DMS153 treated with DMSO at 0.1 percent for 48 hours (cell line): ENCODE measurements around the gene SLC16A12.
A peak's percentile ranks its signal among the peaks of the same experiment; 100 is the strongest.

Source experiments
- DNase-seq: peaks from one replicate; lab custom pipeline; 2025; ENCODE audit not compliant: unreplicated experiment; lab: John Stamatoyannopoulos, UW

SLC16A12 gene, protein sequence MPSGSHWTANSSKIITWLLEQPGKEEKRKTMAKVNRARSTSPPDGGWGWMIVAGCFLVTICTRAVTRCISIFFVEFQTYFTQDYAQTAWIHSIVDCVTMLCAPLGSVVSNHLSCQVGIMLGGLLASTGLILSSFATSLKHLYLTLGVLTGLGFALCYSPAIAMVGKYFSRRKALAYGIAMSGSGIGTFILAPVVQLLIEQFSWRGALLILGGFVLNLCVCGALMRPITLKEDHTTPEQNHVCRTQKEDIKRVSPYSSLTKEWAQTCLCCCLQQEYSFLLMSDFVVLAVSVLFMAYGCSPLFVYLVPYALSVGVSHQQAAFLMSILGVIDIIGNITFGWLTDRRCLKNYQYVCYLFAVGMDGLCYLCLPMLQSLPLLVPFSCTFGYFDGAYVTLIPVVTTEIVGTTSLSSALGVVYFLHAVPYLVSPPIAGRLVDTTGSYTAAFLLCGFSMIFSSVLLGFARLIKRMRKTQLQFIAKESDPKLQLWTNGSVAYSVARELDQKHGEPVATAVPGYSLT

DNA sequence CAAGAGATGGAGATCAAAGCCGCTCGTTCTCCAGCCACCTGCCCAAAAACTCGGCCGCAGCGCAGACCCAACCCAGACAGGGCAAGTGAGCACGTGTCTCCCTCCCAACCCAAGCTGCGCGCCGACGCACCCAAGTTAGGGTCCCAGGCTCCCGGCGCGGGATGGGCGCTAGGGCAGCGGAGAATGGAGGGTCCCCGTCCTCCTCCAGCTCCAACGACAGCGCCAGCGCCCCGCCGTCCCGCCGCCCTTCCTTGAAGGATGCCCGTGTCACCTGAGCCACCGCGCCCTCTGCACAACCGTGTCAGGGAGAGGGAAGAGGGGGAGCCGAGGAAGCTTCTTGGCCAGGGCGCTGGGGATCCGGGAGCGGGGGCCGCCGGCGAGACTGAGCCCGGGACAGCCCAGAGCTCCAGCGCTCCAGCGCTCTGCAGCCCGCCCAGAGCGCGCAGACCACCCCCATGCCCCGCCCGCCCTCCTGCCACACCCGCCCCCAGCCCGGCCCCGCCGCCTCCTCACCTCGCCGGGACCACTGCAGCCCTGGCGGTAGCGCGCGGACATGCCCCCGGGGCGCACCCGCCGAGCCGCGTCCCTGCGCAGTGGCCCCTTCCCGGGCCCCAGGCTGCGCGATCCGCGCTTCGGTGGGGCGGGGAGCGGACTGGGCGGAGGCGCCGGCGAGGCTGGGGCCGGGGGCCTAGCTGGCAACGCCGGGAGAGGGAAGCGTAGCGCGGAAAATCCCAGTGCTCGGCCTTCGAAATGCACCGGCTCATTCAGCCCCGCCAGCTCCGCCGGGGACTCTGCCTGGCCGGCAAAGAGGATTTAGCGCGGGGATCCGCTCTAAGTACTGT, at the start of gene SLC16A12:
Gene SLC16A12, minus strand, starts transcription at position 424 of the 842 bp plus-strand sequence. CDS start 73,016 bp downstream, outside the sequence.
- no peak for DNase-seq

DNA sequence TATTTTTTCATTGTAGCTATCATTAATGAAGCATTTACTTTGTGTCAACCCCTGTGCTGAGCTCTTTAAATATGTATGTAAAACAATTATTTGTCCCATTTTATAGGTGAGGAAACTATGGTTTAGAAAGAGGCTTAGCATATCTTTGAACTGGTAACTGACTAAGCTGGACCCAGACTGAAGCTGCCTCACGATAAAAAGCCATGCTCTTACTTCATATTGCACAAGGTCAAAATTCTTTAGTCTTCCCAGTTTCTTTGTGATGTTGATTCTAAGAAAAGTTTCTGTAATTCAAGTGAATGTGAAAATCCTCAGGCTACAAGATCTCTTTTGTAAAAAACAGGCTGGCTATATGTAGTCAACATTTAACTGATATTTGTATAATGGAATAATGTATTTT, 46.6 kb upstream of the SLC16A12 start:
- no peak for DNase-seq

DNA sequence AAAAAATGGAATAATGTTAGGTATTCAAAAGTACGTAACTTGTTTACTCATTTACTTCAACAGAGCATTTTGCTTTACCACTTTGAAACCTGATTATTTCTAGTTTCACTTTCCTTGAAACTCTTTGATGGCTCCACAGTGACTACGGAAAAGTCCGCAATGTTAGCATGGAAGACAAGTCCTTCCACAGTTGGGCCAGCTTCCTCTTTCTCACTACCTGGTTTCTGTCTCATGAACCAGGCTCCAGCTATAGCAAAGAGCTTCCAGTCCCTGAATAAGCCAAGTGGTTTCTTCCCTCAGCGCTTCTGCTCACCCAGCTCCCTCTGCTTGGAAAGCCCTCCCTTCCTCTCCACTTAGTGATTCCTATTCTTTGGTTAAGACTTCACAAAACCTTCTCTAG, 44.8 kb upstream of the SLC16A12 start:
- DNase-seq = no peak

DNA sequence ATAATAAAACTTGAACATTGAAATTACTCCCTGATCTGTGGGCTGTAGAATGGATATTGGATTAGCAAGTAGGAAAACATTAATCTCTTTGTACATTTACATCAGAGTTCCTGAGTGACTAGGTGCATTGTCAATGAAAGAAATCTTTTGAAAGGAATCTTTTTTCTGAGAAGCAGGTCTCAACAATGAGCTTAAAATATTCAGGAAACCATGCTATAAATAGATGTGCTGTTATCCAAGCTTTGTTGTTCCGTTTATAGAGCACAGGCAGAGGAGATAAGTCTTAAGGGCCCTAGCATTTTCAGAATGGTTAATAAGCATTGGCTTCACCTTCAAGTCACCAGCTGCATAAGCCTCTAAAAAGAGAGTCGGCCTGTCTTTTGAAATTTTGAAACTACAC, 41.3 kb upstream of the SLC16A12 start:
- DNase-seq = no peak

DNA sequence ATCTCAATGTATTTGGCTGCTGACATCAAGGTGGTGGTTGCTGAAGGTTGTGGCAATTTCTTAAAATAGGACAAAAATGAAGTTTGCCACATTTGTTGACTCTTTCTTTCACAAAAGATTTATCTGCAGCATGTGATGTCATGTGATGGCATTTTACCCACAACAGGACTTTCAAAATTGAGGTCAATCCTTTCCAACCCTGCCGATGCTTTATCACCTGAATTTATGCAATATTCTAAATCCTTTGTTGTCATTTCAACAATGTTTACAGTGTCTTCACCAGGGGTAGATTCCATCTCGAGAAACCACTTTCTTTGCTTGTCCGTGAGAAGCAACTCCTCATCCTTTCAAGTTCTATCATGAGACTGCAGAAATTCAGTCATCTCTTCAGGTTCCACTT, 40.6 kb upstream of the SLC16A12 start:
- DNase-seq = no peak

DNA sequence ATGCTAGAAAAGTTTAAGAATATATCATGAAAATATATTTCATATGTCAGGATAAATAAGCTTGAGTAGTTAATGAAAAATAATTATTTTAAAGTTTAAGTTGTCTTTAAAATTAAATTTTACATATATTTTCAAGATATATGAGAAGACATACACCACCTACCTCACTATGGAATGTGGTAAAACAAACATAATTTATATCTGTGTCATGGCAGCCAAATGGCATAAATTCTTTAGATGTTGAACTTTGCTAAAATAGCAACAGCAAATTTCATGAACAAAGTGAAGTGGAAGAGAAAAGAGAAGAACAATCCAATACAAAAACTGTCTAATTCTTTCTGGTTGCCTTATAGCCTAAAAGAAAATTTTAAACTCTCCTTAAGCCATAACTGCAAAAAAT, 39.6 kb upstream of the SLC16A12 start:
- DNase-seq = no peak

DNA sequence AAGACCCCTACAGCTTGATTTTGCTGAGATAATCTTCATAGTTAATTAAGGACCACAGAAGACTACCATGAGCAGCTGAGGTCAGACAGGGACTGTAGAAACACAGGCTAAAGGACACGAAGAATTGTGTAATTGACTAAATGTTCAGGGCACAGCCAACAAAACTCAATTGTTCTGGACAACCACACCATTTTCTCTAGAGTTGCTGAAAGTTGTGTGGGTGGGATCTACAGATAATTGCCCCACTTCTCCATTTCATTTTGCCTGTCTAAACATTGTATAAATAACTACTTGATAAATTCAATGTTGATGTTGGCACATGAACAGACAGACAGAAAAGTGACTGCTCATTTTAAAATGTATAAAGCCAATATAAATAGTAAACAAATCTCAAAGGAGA, 39.0 kb upstream of the SLC16A12 start:
- DNase-seq = no peak

DNA sequence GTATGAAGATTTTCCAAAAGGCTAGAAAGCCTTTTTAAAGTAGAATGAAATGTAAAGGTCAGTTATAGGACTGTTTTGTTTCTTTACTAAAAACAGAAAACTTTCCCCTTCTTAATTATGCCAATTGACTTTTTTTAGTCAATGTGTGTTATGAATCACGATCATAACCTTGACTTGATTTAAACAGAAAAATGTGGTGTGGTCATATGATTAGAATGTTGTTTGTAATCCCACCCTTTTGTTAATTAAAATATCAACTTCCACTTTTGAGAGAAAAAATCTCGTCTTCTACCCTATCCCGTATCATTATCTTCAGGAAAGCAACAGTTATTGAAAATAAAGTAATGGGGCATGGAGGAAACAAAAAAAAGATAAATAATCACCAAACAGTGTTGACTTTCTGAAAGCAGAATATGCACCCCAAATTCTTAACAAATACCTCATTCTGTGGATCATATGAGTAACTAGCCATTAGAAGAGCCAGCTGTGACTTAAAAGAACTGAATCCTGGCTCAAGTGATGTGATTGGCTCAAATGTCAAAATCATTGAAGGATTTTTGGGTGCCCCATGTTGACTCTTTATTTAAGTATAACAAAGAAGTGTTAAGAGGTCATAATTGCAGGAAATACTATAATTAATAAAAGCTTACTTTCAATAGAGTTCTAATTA, 32.3 kb upstream of the SLC16A12 start:
- no peak for DNase-seq

DNA sequence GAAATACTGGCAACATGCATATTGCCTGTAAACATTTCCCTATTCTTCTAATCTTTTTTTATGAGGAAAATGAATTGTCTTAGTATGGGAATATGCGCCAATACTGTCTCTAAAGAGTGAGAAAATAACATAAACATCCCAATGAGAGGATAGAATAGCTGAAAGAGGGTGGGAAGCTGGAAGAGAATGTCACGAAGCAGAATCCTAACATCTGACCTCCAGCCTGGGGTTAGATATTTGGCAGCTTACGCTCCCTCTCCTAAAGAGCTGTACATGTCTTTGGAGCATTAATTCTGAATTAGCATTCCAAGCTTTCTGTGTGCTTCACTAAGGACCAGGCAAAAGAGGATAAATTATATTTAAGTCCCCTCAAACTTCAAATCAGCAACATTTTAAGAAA, 31.6 kb upstream of the SLC16A12 start:
- DNase-seq = no peak

DNA sequence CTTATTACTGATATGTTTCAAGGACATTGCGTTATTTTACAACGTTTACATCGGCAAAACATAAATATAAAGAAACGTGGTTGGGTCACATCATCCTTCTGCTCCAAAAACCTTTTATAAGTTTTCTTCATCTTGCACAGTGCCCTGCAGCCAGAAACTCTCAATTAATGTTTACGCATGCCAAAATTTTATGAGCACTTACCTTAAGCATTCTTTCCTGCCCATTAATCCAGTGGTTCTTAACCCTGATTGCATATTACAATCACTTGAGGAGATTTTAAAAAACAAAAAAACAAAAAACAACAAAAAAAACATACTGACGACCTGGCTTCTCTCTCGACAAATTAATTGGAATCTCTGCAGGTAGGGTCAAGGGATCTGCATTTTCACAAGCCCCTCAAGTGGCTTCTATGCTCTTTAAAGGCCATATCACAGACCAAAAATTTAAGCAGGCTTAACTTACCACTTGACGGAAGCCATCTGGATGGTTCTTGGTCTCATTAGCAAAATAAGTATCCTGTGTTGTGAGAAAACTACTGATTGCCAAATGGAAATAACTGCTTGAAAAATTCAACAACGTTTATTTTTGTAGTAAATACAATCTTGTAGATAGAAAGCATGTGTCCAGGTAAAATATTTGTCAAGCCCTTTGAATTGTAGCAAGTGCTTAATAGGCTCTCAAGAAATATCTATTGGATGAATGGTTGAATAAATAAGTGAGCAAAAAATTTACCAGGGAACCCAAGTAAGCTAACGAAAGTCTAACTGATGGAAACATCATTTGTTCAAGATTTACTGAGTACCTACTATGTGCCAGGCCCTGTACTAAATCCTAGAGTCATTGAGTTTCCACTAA, 30.9 kb upstream of the SLC16A12 start:
- no peak for DNase-seq

DNA sequence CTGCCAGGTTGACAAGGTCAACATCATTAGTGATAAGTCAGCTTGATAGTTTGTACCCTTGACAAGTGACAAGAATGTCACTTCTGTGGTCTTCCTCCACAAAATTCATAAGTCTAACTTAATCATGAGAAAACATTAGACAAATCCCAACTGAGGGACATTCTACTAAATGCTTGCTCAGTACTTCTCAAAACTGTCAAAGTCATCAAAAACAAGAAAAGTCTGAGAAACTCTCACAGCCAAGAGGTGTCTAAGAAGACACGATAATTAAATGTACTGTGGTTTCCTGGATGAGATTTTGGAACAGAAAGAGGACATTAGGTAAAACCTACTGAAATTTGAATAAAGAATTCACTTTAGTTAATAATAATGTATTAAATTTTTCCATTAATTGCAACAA, 29.8 kb upstream of the SLC16A12 start:
- no peak for DNase-seq

DNA sequence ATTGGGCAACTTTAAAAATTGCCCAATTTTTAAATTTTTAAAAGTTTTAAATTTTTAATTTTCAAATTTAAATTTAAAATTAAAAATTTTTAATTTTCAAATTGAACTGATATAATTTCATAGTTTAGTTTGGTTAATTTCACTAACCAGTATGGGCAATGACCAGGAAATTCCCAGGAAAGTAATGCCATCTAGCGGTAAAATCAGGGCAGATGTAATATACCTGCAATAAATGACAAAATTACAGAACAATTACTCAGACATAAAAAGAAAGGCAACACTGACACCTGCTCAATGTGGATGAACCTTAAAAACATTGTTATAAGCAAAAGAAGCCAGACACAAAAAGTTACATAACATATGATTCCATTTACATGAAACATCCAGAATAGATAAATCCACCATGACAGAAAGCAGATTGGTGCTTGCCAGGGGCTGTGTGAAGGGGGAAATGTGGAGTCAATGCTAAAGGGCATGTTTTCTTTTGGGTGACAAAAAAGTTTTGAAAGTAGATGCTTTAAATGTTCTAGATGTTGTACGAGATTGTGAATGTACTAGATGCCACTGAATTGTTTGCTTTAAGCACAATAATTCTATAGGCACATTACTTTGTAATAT, 28.6 kb upstream of the SLC16A12 start:
- DNase-seq = peak; percentile 62

DNA sequence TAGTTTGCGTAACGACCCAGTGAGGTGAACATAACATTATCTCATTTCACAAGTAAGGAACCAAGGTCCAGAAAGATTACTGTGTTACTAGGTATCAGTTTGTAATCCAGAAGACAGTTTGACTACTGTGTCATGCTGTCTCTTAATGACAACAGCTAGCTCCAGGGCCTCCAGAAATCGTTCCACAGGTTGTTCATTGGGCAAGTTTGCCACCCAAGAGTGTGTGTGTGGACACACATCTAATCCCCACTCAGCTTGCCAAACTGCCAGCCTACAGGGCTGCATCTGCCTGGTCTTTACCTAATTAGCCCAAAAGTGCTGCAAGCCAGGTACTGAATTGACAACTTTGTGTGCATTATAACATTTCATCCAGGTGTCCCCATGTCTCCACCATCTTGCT, 27.9 kb upstream of the SLC16A12 start:
- no peak for DNase-seq

DNA sequence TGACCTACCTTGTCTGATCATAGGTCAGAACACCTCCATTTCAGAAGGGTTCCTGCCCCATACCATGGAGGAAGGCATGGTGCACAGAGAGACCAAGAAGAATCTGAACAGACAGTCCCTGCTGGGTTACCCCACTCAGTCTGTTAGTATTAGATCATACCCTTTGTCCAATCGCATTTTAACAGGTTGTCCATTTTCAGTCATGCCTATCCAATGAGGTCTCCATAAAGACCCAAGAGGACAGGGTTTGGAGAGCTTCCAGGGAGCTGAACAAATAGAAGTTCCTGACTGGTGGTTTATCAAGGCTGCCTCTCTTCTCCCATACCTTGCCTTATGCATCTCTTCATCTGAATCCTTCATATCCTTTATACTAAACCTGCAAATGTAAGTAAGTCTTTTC, 21.2 kb upstream of the SLC16A12 start:
- DNase-seq = no peak

DNA sequence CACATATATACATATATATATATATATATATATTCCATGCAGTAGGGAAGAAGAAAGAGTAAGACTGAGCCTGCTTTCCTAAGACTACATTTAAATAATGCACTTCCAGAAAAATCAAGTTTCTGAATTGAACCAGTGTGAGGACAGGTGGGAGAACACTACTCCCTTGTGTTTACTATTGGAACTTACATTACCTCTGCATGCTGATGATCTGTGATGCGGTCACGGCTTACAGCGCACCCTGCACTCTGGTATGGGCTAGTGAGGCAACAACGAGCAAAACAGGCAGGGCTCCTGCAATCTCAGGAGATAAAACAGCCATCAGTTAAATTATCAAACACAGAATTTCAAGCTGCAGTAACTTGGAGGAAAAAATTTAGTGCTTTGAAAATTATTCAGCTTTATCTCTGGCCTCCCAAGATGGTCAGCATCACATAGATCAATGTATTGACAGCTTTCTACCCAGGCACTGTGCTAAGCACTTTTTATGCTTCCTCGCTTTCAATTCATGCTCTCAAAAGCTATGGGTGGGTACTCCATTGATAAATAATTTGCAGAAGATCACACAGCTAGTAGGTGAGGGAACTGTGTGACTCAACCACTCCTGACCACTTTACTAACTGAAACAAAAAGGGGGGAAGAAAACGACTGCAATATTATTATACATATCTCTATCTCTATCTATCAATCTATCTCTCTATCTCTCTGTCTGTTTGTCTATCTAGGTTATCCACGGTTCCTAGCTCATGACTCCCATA, 20.5 kb upstream of the SLC16A12 start:
- DNase-seq = no peak

DNA sequence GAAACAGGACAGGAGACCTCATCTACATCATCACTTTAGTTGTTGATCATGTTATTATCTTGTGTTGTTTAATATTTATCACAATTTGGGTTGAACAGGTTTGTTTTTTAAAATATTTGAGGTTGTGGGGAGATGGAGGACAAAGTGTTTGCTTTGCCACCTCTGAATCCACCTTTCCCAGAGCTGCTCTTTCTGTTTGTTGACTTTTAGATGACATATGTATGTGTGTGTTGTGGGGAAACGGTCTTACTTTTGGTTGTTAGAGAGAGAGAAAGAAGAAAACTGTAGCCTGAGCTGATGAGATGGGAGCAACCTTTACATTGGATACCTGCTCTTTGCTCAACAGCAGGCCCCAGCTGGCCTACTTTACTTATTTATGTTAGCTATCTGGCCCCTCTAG, 19.0 kb upstream of the SLC16A12 start:
- DNase-seq = no peak

DNA sequence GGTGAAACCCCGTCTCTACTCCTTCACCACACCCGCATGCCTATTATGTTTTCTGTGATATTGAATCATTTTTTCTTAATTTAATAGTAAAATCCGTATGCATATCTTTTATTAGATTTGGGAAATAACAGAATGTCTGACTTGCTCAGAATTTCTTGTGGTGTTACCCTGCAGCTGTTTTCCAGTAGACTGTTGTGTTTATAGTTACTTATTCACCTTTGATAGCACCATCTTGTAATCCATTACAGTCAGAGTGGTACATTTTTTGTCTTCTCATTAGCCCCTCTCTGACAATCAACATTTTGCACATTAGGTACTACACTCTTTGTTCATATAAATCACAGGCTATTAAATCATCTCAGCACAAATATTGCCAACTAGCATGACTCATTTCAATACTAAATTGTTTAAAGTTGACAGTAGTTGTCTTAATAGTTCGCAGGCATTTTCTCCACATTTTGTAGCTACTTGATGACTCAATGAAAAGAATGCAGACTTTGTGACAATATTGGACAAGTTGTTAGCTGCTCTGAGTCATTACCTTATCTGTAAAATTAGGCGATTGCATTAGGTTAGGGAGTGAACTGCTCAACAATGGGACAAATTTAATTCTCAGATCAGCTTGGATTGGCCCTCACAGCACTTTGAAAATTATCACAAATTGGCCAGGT, 17.8 kb upstream of the SLC16A12 start:
- no peak for DNase-seq

DNA sequence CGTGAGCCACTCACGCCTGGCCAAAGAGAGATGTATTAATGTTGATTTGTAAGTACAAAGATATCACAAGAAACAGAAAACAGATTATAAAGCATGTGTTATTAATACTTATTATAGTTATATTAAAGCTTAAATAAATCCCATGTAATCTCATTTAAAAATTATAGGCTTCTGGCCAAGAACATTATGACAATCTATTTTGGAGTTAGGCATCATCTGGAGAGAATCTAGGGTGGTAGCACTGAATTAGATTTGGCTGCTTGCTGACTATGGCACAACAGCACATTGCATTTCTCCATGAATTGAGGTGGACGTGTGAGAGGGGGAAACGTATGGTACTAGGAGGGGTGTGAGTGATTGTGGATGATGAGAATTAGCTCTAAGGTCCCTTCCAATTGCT, 16.8 kb upstream of the SLC16A12 start:
- no peak for DNase-seq

DNA sequence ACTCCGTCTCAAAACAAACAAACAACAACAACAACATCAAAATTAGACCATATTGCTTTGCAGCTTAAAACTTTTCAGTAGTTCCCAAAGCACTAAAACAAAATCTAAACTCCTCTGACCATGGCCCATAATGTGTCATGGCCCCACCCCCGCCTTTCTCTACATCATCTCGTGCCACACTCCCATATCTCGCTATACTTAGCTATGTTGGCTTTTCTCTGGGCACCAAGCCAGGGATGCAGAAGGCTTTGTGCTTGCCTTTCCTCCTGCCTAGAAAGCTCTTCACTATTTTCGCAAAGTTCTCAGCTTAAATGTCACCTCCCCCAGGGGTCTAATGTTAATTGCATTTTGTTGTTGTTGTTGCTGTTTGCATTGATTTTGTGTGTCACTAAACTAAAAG, 15.1 kb upstream of the SLC16A12 start:
- peak; percentile 32 for DNase-seq
